Endodermal cell (in vitro differentiated cells): ENCODE measurements around the gene PBXIP1. TPM values are rescaled to one million over a fixed set of nuclear protein-coding genes. Genes with fewer than 3 reads are reported as not detected.

Source experiments
- DNase-seq: peaks from one replicate; pipeline ENCODE4 v3.0.0-alpha.2; 2017
- H3K27ac ChIP-seq: 2 replicates; pipeline ENCODE4 v1.5.1; 2013; ENCODE audit warnings: mild to moderate bottlenecking, low read depth, low read length, moderate library complexity
- H3K27me3 ChIP-seq: 2 replicates; pipeline ENCODE4 v1.6.1; 2013; ENCODE audit warnings: mild to moderate bottlenecking, low read length, moderate library complexity; ENCODE audit not compliant: insufficient read depth, control insufficient read depth, poor library complexity, severe bottlenecking
- H3K36me3 ChIP-seq: 2 replicates; pipeline ENCODE4 v1.7.0; 2013; ENCODE audit warnings: mild to moderate bottlenecking, low read length, moderate library complexity; ENCODE audit not compliant: control insufficient read depth, insufficient read depth
- H3K4me1 ChIP-seq: one replicate; pipeline ENCODE4 v1.7.0; 2013; ENCODE audit warnings: low read length; ENCODE audit not compliant: control insufficient read depth, insufficient read depth
- H3K4me3 ChIP-seq: 2 replicates; pipeline ENCODE4 v1.5.1; 2013; ENCODE audit warnings: mild to moderate bottlenecking, low read length, moderate library complexity
- H3K9ac ChIP-seq: 2 replicates; pipeline ENCODE4 v1.6.1; 2013; ENCODE audit warnings: mild to moderate bottlenecking, low read length, moderate library complexity; ENCODE audit not compliant: poor library complexity, severe bottlenecking; ENCODE audit errors: extremely low read depth
- H3K9me3 ChIP-seq: 2 replicates; pipeline ENCODE4 v1.6.1; 2013; ENCODE audit warnings: mild to moderate bottlenecking, low read length, moderate library complexity; ENCODE audit not compliant: control insufficient read depth
- H3K27ac Mint-ChIP-seq: 2 replicates; pipeline ENCODE4 v1.8.0; 2020; ENCODE audit warnings: mixed read lengths
- H3K27me3 Mint-ChIP-seq: 2 replicates; pipeline ENCODE4 v1.8.0; 2021; ENCODE audit warnings: mild to moderate bottlenecking, mixed read lengths; ENCODE audit not compliant: insufficient read depth
- H3K36me3 Mint-ChIP-seq: 2 replicates; pipeline ENCODE4 v1.8.0; 2020; ENCODE audit warnings: low read depth, mixed read lengths
- H3K4me1 Mint-ChIP-seq: 2 replicates; pipeline ENCODE4 v1.8.0; 2020; ENCODE audit warnings: mixed read lengths
- H3K4me3 Mint-ChIP-seq: 2 replicates; pipeline ENCODE4 v1.8.0; 2020; ENCODE audit warnings: mild to moderate bottlenecking, moderate library complexity, mixed read lengths
- H3K9me3 Mint-ChIP-seq: 2 replicates; pipeline ENCODE4 v1.8.0; 2020; ENCODE audit warnings: mild to moderate bottlenecking, mixed read lengths
- WGBS, 2 experiments: methylation state at CpG; one replicate each; pipeline versions ENCODE4 v1.1.5 to v1.1.7; 2013; ENCODE audit warnings: missing lambda C conversion rate in 2 of 2, mixed read lengths in 1 of 2; ENCODE audit not compliant: insufficient coverage in 1 of 2, insufficient read length in 1 of 2; 5-methylcytosine and 5-hydroxymethylcytosine counted together
- total RNA-seq, 2 donors: library from RNA; stranded (reverse); fragmentation: NEBNext Ultra II Directional in 1 of 2; extraction: Animal tissue kit (Norgen Biotek cat#: 25700) in 1 of 2; gene quantifications; 2 replicates in 1 of 2; 3 replicates in 1 of 2; pipeline ENCODE4 v1.2.1, GENCODE V29; 2021
- TF ChIP-seq, protein P1 (sequence below): fragments of 200-600 bp; sonication (generic); conservative IDR thresholded peaks from 2 replicates; pipeline ENCODE4 v1.5.0; 2021; ENCODE audit warnings: antibody characterized with exemption, mild to moderate bottlenecking

Gene PBXIP1
- total RNA-seq, 2 donors from 2014 or later, result 42.5 to 61.3 TPM

DNA sequence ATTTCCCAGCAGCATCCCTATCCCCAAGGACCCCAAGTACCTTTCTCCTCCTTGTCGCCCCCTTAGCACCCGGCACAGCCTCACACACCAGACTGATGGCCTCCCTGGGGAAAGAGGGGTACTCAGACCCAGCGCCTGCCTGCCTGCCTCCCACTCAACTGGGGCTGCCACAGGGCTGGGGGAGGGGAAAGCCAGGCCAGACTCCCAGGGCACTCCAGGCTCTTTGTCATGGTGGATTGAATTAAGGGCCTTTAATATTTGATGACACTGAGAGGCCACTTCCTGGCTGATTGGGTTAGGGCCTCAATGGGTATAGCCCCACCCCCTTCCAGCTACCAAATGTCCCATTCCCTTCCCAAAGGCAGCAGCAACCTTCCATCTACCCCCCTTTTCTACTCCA, 12.8 kb upstream of the PBXIP1 start:
- no peak overlapping the region for H3K4me3 Mint-ChIP-seq
- H3K9me3 ChIP-seq, result no peaks in the 10 kb centered on the region
- peaks cover 48% of the 10 kb centered on the region for H3K36me3 ChIP-seq
- H3K27me3 ChIP-seq, result no peaks in the 10 kb centered on the region
- peak overlapping the region; percentile 11 for H3K27ac ChIP-seq
- peaks cover 37% of the 10 kb centered on the region for H3K4me1 Mint-ChIP-seq
- no peak for DNase-seq
- WGBS, 2 experiments, result 89% methylated on average over 3 of the region's 3 CpGs; no CpG with 5 or more reads in 1 of the 2 experiments
- H3K9me3 Mint-ChIP-seq, result no peaks in the 10 kb centered on the region
- peak overlapping the region; percentile 91 for H3K4me3 ChIP-seq
- peak overlapping the region; percentile 39 for H3K9ac ChIP-seq
- H3K4me1 ChIP-seq, result peaks cover 3% of the 10 kb centered on the region
- peak overlapping the region; percentile 85 for H3K27ac Mint-ChIP-seq
- no peaks in the 10 kb centered on the region for H3K27me3 Mint-ChIP-seq
- TF ChIP-seq, protein P1, sequence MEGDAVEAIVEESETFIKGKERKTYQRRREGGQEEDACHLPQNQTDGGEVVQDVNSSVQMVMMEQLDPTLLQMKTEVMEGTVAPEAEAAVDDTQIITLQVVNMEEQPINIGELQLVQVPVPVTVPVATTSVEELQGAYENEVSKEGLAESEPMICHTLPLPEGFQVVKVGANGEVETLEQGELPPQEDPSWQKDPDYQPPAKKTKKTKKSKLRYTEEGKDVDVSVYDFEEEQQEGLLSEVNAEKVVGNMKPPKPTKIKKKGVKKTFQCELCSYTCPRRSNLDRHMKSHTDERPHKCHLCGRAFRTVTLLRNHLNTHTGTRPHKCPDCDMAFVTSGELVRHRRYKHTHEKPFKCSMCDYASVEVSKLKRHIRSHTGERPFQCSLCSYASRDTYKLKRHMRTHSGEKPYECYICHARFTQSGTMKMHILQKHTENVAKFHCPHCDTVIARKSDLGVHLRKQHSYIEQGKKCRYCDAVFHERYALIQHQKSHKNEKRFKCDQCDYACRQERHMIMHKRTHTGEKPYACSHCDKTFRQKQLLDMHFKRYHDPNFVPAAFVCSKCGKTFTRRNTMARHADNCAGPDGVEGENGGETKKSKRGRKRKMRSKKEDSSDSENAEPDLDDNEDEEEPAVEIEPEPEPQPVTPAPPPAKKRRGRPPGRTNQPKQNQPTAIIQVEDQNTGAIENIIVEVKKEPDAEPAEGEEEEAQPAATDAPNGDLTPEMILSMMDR, result no peak
- peaks cover 47% of the 10 kb centered on the region for H3K36me3 Mint-ChIP-seq

DNA sequence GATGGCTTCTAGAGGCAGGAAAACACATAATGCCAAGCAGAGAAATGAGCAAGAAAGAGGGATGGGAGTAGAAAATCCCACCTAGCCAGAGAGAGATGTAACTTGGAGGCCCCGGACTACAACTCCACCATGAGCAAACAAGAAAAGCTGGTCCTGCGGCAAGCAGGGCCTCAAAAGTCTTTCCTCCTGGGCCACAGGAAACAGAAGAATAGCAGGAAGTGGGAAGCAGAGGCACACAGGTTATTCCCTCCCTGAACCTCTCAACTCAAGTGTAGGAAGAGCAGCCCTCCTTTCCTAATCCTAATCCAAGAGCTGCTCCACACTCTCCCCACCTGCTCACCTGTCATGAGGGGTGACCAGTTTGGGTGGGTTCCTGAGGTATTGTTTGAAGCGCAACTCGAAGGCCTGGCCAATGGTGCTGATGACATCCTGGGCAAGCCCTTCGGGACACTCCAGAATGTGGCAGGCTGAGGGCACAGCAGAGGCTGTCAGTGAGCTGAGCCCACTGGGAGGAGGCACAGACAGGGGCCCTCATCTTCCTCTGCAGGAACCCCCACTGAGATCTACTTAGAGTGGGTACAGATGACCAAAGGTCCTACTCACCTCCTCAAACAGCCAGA, 11.5 kb upstream of the PBXIP1 start:
- no peaks in the 10 kb centered on the region for H3K27me3 Mint-ChIP-seq
- H3K4me1 Mint-ChIP-seq, result peaks cover 37% of the 10 kb centered on the region
- no peaks in the 10 kb centered on the region for H3K9me3 ChIP-seq
- H3K4me3 ChIP-seq, result peak overlapping the region; percentile 91
- no peak for DNase-seq
- H3K27me3 ChIP-seq, result no peaks in the 10 kb centered on the region
- WGBS, 2 experiments, result 96 to 98% methylated on average over 4 to 5 of the region's 5 CpGs
- peaks cover 60% of the 10 kb centered on the region for H3K36me3 ChIP-seq
- H3K36me3 Mint-ChIP-seq, result peaks cover 52% of the 10 kb centered on the region
- H3K27ac Mint-ChIP-seq, result no peak overlapping the region
- TF ChIP-seq, protein P1, result no peak
- H3K9me3 Mint-ChIP-seq, result no peaks in the 10 kb centered on the region
- no peak overlapping the region for H3K4me3 Mint-ChIP-seq
- no peak overlapping the region for H3K27ac ChIP-seq
- H3K9ac ChIP-seq, result no peak overlapping the region
- H3K4me1 ChIP-seq, result peaks cover 3% of the 10 kb centered on the region

DNA sequence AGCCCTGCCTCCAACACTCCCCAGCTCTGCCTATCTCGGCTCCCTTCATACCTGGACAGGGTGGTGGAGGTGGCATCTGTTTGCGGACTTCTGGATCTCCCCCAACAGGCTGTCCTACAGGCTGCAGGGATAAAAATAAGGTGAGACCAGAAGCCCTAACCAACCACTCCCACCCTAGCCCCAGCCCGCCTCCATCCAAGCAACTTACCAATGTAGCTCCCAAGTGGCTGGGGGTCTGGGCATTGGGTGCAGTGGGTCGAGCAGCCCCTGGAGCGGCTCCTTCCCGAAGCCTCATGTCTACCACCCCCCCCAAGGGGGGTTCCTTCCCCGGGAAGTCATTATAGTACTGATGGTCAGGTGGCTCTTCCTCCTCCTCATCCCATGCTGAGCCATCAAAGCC, 10.2 kb upstream of the PBXIP1 start:
- no peak overlapping the region for H3K9ac ChIP-seq
- Mint-ChIP-seq H3K9me3 (no peaks in the 10 kb centered on the region), H3K4me1 (peaks cover 30% of the 10 kb centered on the region), H3K36me3 (peaks cover 52% of the 10 kb centered on the region), H3K4me3 (no peak overlapping the region), H3K27me3 (no peaks in the 10 kb centered on the region), H3K27ac (no peak overlapping the region)
- H3K4me1 ChIP-seq, result no peaks in the 10 kb centered on the region
- no peak overlapping the region for H3K4me3 ChIP-seq
- no peaks in the 10 kb centered on the region for H3K27me3 ChIP-seq
- no peak for DNase-seq
- TF ChIP-seq, protein P1, result no peak
- no peak overlapping the region for H3K27ac ChIP-seq
- H3K36me3 ChIP-seq, result peaks cover 63% of the 10 kb centered on the region
- H3K9me3 ChIP-seq, result no peaks in the 10 kb centered on the region
- WGBS, 2 experiments, result 99% methylated on average over 6 of the region's 7 CpGs; no CpG with 5 or more reads in 1 of the 2 experiments
